Pericardium fibroblast (primary cell): ENCODE results near the gene TRIM50. TPM values are rescaled to one million over a fixed set of nuclear protein-coding genes. Genes with fewer than 3 reads are reported as not detected.

Experiments
- total RNA-seq: library from RNA; depleted of rRNA; stranded (reverse); fragments of >200 nt; gene quantifications from 2 replicates; pipeline ENCODE4 v1.2.3, GENCODE V29; 2015

The TRIM50 gene
- not detected in 2 replicates for total RNA-seq

GRCh38 chr7:73327922-73328321 is at the start of gene TRIM50, which contains the start of gene FKBP6:
Gene TRIM50, minus strand, starts transcription at chr7:73328082. Its CDS starts 3,295 bp downstream, at chr7:73324787.
Gene FKBP6, plus strand, starts transcription at chr7:73328161. Its CDS starts 268 bp downstream, at chr7:73328429.

GRCh38 chr7:73308665-73309214 is 19.1 kb downstream of the TRIM50 start, which contains the start of gene NSUN5:
Gene NSUN5, minus strand, starts transcription at chr7:73308826. Its CDS starts 36 bp downstream, at chr7:73308790.

Other genes starting within 250 kb of the TRIM50 start
- gene SPDYE9, start 242.0 kb downstream of the TRIM50 start, total RNA-seq, result not detected in 2 replicates
- gene NSUN5, start 19.3 kb downstream of the TRIM50 start, total RNA-seq, result 11.8 and 22.1 TPM in 2 replicates
- gene FKBP6, start 79 bp upstream of the TRIM50 start, total RNA-seq, result not detected in 2 replicates
- gene FZD9, start 105.7 kb upstream of the TRIM50 start, total RNA-seq, result 0.34 and 1.3 TPM in 2 replicates
- 32.3 and 36.6 TPM in 2 replicates for gene BAZ1B, start 194.2 kb upstream of the TRIM50 start, total RNA-seq
- 20.1 and 37.5 TPM in 2 replicates for gene BCL7B, start 229.6 kb upstream of the TRIM50 start, total RNA-seq